GM12878 (cell line): ENCODE results near the gene NUDT5. TPM values are rescaled to one million over a fixed set of nuclear protein-coding genes. Genes with fewer than 3 reads are reported as not detected.

Experiments used
- BCL3 ChIP-seq: IDR thresholded peaks from 2 replicates; pipeline ENCODE4 v1.6.1; 2011; ENCODE audit warnings: borderline replicate concordance, low read depth, mild to moderate bottlenecking, moderate library complexity, low read length; ENCODE audit not compliant: insufficient read depth, poor library complexity, severe bottlenecking
- BMI1 ChIP-seq: fragments of 450-650 bp; IDR thresholded peaks from 2 replicates; pipeline ENCODE4 v1.6.1; 2016; ENCODE audit warnings: mild to moderate bottlenecking, moderate library complexity, borderline replicate concordance
- CBX5 ChIP-seq: sonication (generic); IDR thresholded peaks from 2 replicates; pipeline ENCODE4 v1.6.1; 2016; ENCODE audit warnings: low read depth, moderate library complexity, mild to moderate bottlenecking, inconsistent platforms
- E2F4 ChIP-seq: IDR thresholded peaks from 2 replicates; pipeline ENCODE4 v1.6.1; 2012; ENCODE audit warnings: low read depth, low read length, improper control_type of control experiment
- IKZF1 ChIP-seq: fragments of 450-650 bp; conservative IDR thresholded peaks from 2 replicates; pipeline ENCODE4 v1.6.1; 2017; ENCODE audit warnings: antibody characterized with exemption, mild to moderate bottlenecking
- JUND ChIP-seq: IDR thresholded peaks from 2 replicates; pipeline ENCODE4 v1.6.1; 2012; ENCODE audit warnings: low read depth, mild to moderate bottlenecking, low read length, improper control_type of control experiment, moderate library complexity
- KAT2A ChIP-seq: conservative IDR thresholded peaks from 2 replicates; pipeline ENCODE4 v1.6.1; 2011; ENCODE audit warnings: low read depth, low read length; ENCODE audit not compliant: control insufficient read depth
- MLLT1 ChIP-seq: fragments of 450-650 bp; IDR thresholded peaks from 2 replicates; pipeline ENCODE4 v1.6.1; 2016; ENCODE audit warnings: mild to moderate bottlenecking
- NFYB ChIP-seq: IDR thresholded peaks from 2 replicates; pipeline ENCODE4 v1.6.1; 2011; ENCODE audit warnings: low read depth, mild to moderate bottlenecking, low read length, improper control_type of control experiment, moderate library complexity; ENCODE audit not compliant: insufficient read depth
- NR2C2 ChIP-seq: IDR thresholded peaks from 2 replicates; pipeline ENCODE4 v1.6.1; 2011; ENCODE audit warnings: borderline replicate concordance, low read depth; ENCODE audit not compliant: control insufficient read depth, insufficient read length
- NRF1 ChIP-seq: conservative IDR thresholded peaks from 2 replicates; pipeline ENCODE4 v1.6.1; 2011; ENCODE audit warnings: mild to moderate bottlenecking, low read depth, low read length, improper control_type of control experiment
- PKNOX1 ChIP-seq: fragments of 450-650 bp; IDR thresholded peaks from 2 replicates; pipeline ENCODE4 v1.6.1; 2016; ENCODE audit warnings: mild to moderate bottlenecking
- POU2F2 ChIP-seq: IDR thresholded peaks from 3 replicates; pipeline ENCODE4 v1.6.1; 2011; ENCODE audit warnings: low read depth, mild to moderate bottlenecking, low read length, borderline replicate concordance
- RB1 ChIP-seq: fragments of 450-650 bp; formaldehyde crosslinking; IDR thresholded peaks from 2 replicates; pipeline ENCODE4 v1.6.1; 2017; ENCODE audit warnings: mild to moderate bottlenecking, borderline replicate concordance
- SPI1 ChIP-seq: IDR thresholded peaks from 2 replicates; pipeline ENCODE4 v1.6.1; 2011; ENCODE audit warnings: low read depth, mild to moderate bottlenecking, low read length, moderate library complexity, borderline replicate concordance; ENCODE audit not compliant: insufficient read depth
- SREBF2 ChIP-seq: IDR thresholded peaks from 2 replicates; pipeline ENCODE4 v1.6.1; 2012; ENCODE audit warnings: mild to moderate bottlenecking, low read length
- SRF ChIP-seq, 2 experiments: IDR thresholded peaks; 2 replicates each; pipeline ENCODE4 v1.6.1; 2011; ENCODE audit warnings: low read depth in 2 of 2, low read length in 2 of 2, mild to moderate bottlenecking in 1 of 2, moderate library complexity in 1 of 2
- STAT1 ChIP-seq: fragments of 450-650 bp; conservative IDR thresholded peaks from 2 replicates; pipeline ENCODE4 v1.6.1; 2014; ENCODE audit warnings: antibody characterized with exemption, mild to moderate bottlenecking
- TBL1XR1 ChIP-seq: IDR thresholded peaks from 2 replicates; pipeline ENCODE4 v1.6.1; 2012; ENCODE audit warnings: low read depth, low read length, improper control_type of control experiment
- WRNIP1 ChIP-seq: IDR thresholded peaks from 2 replicates; pipeline ENCODE4 v1.6.1; 2011; ENCODE audit warnings: low read depth, low read length, improper control_type of control experiment, borderline replicate concordance
- ZBTB11 ChIP-seq: fragments of 450-650 bp; formaldehyde crosslinking; IDR thresholded peaks from 2 replicates; pipeline ENCODE4 v1.5.0; 2022; ENCODE audit warnings: mild to moderate bottlenecking, missing genetic modification characterization
- polyA plus RNA-seq, 11 experiments: library from polyadenylated mRNA; depleted of rRNA in 4 of 11; unstranded in 6 of 11; stranded (reverse) in 5 of 11; fragments of >200 nt; fragmentation: Nextera tagmentation in 4 of 11; fragmentation: Illumina TruSeq in 1 of 11; extraction: Ambion mirVana in 4 of 11; extraction: Trizol in 1 of 11; gene quantifications; 1 replicate in 1 of 11; 2 replicates in 10 of 11; pipeline versions ENCODE4 v1.2.1 to v1.2.3, GENCODE V29; 2011 to 2016; ENCODE audit warnings: inconsistent platforms in 2 of 11, missing spikeins in 2 of 11, low read depth in 1 of 11
- total RNA-seq, 4 experiments: library from RNA; depleted of rRNA in 3 of 4; stranded (reverse); fragments of >200 nt in 3 of 4; fragmentation: Illumina TruSeq in 1 of 4; extraction: Trizol in 1 of 4; gene quantifications; 2 replicates each; pipeline versions ENCODE4 v1.2.1 to v1.2.3, GENCODE V29; 2013 to 2021

Gene NUDT5
- total and polyA plus RNA-seq, 10 of the 15 experiments (the other 5 are each of a cell fraction or from before 2014, with no cell fraction given), result 74.1 to 345 (median 153) TPM

GRCh38 chr10:12121673-12122072 lies 74.0 kb downstream of the NUDT5 start (continued):
- TF ChIP-seq KAT2A (no peak), CBX5 (no peak), SREBF2 (no peak), SPI1 (no peak), BMI1 (no peak), NFYB (no peak), STAT1 (no peak), NR2C2 (no peak), WRNIP1 (no peak), MLLT1 (no peak), TBL1XR1 (no peak), IKZF1 (no peak), BCL3 (no peak), ZBTB11 (CRISPR knock-in tag) (no peak), SRF (IDR thresholded peaks at IDR 0.05; ENCODE audit: low read depth in 2 of 2, low read length in 2 of 2) (peak; percentile 73 to 95), JUND (no peak), NRF1 (no peak), PKNOX1 (peak; percentile 87), RB1 (no peak), POU2F2 (peak; percentile 53; the same call in 1 of the 3 replicates), E2F4 (no peak)
